ENCODE results near the gene NUB1. TPM values are rescaled to one million over a fixed set of nuclear protein-coding genes. Genes with fewer than 3 reads are reported as not detected.

Gene NUB1
- total RNA-seq, 2 donors from 2014 or later: 42.3 to 55.2 TPM

GRCh38 chr7:151320263-151320845 lies 21.3 kb upstream of the NUB1 start:
- Histone ChIP-seq H3K27ac (no peak overlapping the region), H3K4me3 (no peak overlapping the region), H3K9ac (ENCODE audit: low read depth in 2 of 2, low read length in 2 of 2) (no peak overlapping the region), H3K36me3 (no peaks in the 10 kb centered on the region), H3K27me3 (no peaks in the 10 kb centered on the region), H3K4me1 (no peaks in the 10 kb centered on the region), H3K9me3 (no peaks in the 10 kb centered on the region)
- intact Hi-C loops (cut with DNase I): no loop called here
- no peak for DNase-seq
- no peak for TF ChIP-seq CTCF (IDR thresholded peaks at IDR 0.05)

GRCh38 chr7:151321341-151321740 lies 20.3 kb upstream of the NUB1 start:
- no peak for TF ChIP-seq CTCF (IDR thresholded peaks at IDR 0.05)
- no peak for DNase-seq
- no peak overlapping the region for H3K27ac ChIP-seq
- no peak overlapping the region for H3K9ac ChIP-seq (ENCODE audit: low read depth in 2 of 2, low read length in 2 of 2)
- no peaks in the 10 kb centered on the region for H3K9me3 ChIP-seq
- no peaks in the 10 kb centered on the region for H3K27me3 ChIP-seq
- no peaks in the 10 kb centered on the region for H3K4me1 ChIP-seq
- intact Hi-C loops (cut with DNase I): no loop called here
- H3K4me3 ChIP-seq: no peak overlapping the region
- no peaks in the 10 kb centered on the region for H3K36me3 ChIP-seq

- no peak for TF ChIP-seq CTCF (IDR thresholded peaks at IDR 0.05)
- H3K9ac ChIP-seq (ENCODE audit: low read depth in 2 of 2, low read length in 2 of 2): no peak overlapping the region
- intact Hi-C loops (cut with DNase I): no loop called here
- H3K4me1 ChIP-seq: no peaks in the 10 kb centered on the region
- no peaks in the 10 kb centered on the region for H3K9me3 ChIP-seq
- DNase-seq: no peak
- H3K27me3 ChIP-seq: no peaks in the 10 kb centered on the region
- no peak overlapping the region for H3K4me3 ChIP-seq
- H3K27ac ChIP-seq: no peak overlapping the region
- H3K36me3 ChIP-seq: no peaks in the 10 kb centered on the region
These were observed 18.7 kb upstream of the NUB1 start for GRCh38 chr7:151322906-151323305.

GRCh38 chr7:151327022-151327421 lies 14.6 kb upstream of the NUB1 start:
- Histone ChIP-seq H3K4me3 (no peak overlapping the region), H3K27me3 (no peaks in the 10 kb centered on the region), H3K4me1 (no peaks in the 10 kb centered on the region), H3K27ac (no peak overlapping the region), H3K36me3 (no peaks in the 10 kb centered on the region), H3K9ac (ENCODE audit: low read depth in 2 of 2, low read length in 2 of 2) (no peak overlapping the region), H3K9me3 (no peaks in the 10 kb centered on the region)
- no peak for DNase-seq
- no peak for TF ChIP-seq CTCF (IDR thresholded peaks at IDR 0.05)
- intact Hi-C loops (cut with DNase I): no loop called here

GRCh38 chr7:151327659-151328058 lies 14.0 kb upstream of the NUB1 start:
- DNase-seq: no peak
- Histone ChIP-seq H3K27ac (no peak overlapping the region), H3K9me3 (no peaks in the 10 kb centered on the region), H3K4me3 (no peak overlapping the region), H3K36me3 (no peaks in the 10 kb centered on the region), H3K27me3 (no peaks in the 10 kb centered on the region), H3K9ac (ENCODE audit: low read depth in 2 of 2, low read length in 2 of 2) (no peak overlapping the region), H3K4me1 (no peaks in the 10 kb centered on the region)
- TF ChIP-seq CTCF (IDR thresholded peaks at IDR 0.05): no peak
- intact Hi-C loops (cut with DNase I): no loop called here
